Parathyroid adenoma (tissue), 2 donors: ENCODE measurements around the gene MSANTD2.

Source experiments
- H2AFZ ChIP-seq: fragments of 300-600 bp; sonication (generic); one replicate; pipeline ENCODE4 v1.7.0; 2017; ENCODE audit warnings: antibody characterized with exemption, mild to moderate bottlenecking
- H3K27ac ChIP-seq: fragments of 300-600 bp; sonication (generic); one replicate; pipeline ENCODE4 v1.7.0; 2017
- H3K27me3 ChIP-seq: fragments of 300-600 bp; sonication (generic); one replicate; pipeline ENCODE4 v1.7.0; 2017; ENCODE audit warnings: low read length; ENCODE audit not compliant: control insufficient read depth, insufficient read depth
- H3K36me3 ChIP-seq: fragments of 300-600 bp; sonication (generic); one replicate; pipeline ENCODE4 v1.7.0; 2017; ENCODE audit warnings: low read length; ENCODE audit not compliant: control insufficient read depth, insufficient read depth
- H3K4me1 ChIP-seq: fragments of 300-600 bp; sonication (generic); one replicate; pipeline ENCODE4 v1.7.0; 2017; ENCODE audit warnings: control low read depth
- H3K4me2 ChIP-seq: fragments of 300-600 bp; sonication (generic); one replicate; pipeline ENCODE4 v1.7.0; 2017; ENCODE audit warnings: low read length
- H3K4me3 ChIP-seq: fragments of 300-600 bp; sonication (generic); one replicate; pipeline ENCODE4 v1.7.0; 2017; ENCODE audit warnings: low read depth, low read length
- H3K79me2 ChIP-seq: fragments of 300-600 bp; sonication (generic); one replicate; pipeline ENCODE4 v1.7.0; 2017; ENCODE audit warnings: control low read depth
- H3K9ac ChIP-seq: fragments of 300-600 bp; sonication (generic); one replicate; pipeline ENCODE4 v1.7.0; 2017; ENCODE audit warnings: mild to moderate bottlenecking
- H3K9me3 ChIP-seq: fragments of 300-600 bp; sonication (generic); one replicate; pipeline ENCODE4 v1.7.0; 2017; ENCODE audit warnings: low read length; ENCODE audit not compliant: control insufficient read depth
- CTCF ChIP-seq: fragments of 300-600 bp; sonication (generic); IDR thresholded peaks from one replicate; pipeline ENCODE4 v1.7.0; 2017; ENCODE audit warnings: antibody characterized with exemption, mild to moderate bottlenecking
- donor health status: primary hyperparathyroidism.

MSANTD2 gene

DNA sequence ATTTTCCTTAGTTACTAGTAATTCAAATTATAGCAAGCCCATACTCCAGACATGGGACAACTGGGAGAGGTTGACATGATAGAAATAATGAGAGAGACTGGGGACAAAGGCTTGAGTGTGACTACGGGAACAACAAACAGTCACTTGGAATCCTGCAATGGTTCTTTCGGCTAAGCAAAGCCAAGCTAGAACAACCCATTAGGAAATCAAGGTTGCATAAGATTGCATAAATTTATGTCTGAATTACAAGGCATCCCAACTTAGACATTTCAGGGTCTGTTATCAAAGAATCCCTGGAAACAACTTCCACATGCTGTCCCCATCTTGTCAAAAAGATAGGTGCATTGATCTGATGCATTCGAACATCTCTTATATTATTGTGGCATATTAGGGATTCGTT is 70.6 kb downstream of the MSANTD2 start:
- Histone ChIP-seq H3K4me2 (no peak overlapping the region), H2AFZ (no peak overlapping the region), H3K4me1 (no peaks in the 10 kb centered on the region), H3K4me3 (no peak overlapping the region), H3K9me3 (no peaks in the 10 kb centered on the region), H3K9ac (no peak overlapping the region), H3K79me2 (no peaks in the 10 kb centered on the region), H3K36me3 (no peaks in the 10 kb centered on the region), H3K27me3 (no peaks in the 10 kb centered on the region), H3K27ac (no peak overlapping the region)
- no peak for TF ChIP-seq CTCF

- H3K36me3 ChIP-seq = no peaks in the 10 kb centered on the region
- H3K9me3 ChIP-seq = no peaks in the 10 kb centered on the region
- H2AFZ ChIP-seq = no peak overlapping the region
- no peak overlapping the region for H3K4me2 ChIP-seq
- H3K4me1 ChIP-seq = no peaks in the 10 kb centered on the region
- H3K79me2 ChIP-seq = no peaks in the 10 kb centered on the region
- H3K4me3 ChIP-seq = no peak overlapping the region
- H3K27ac ChIP-seq = no peak overlapping the region
- no peak for TF ChIP-seq CTCF
- H3K27me3 ChIP-seq = no peaks in the 10 kb centered on the region
- no peak overlapping the region for H3K9ac ChIP-seq
Observed at GRCh38 chr11:124728134-124728533, 72.1 kb downstream of the MSANTD2 start.

GRCh38 chr11:124727474-124727873 is 72.7 kb downstream of the MSANTD2 start:
- TF ChIP-seq CTCF = no peak
- Histone ChIP-seq H3K27ac (no peak overlapping the region), H3K9me3 (no peaks in the 10 kb centered on the region), H3K4me2 (no peak overlapping the region), H3K4me3 (no peak overlapping the region), H3K9ac (no peak overlapping the region), H2AFZ (no peak overlapping the region), H3K79me2 (no peaks in the 10 kb centered on the region), H3K36me3 (no peaks in the 10 kb centered on the region), H3K4me1 (no peaks in the 10 kb centered on the region), H3K27me3 (no peaks in the 10 kb centered on the region)

- no peak overlapping the region for H3K4me3 ChIP-seq
- H3K27ac ChIP-seq = no peak overlapping the region
- no peak overlapping the region for H2AFZ ChIP-seq
- no peaks in the 10 kb centered on the region for H3K4me1 ChIP-seq
- no peak overlapping the region for H3K4me2 ChIP-seq
- no peak for TF ChIP-seq CTCF
- H3K27me3 ChIP-seq = no peaks in the 10 kb centered on the region
- H3K9ac ChIP-seq = no peak overlapping the region
- H3K9me3 ChIP-seq = no peaks in the 10 kb centered on the region
- no peaks in the 10 kb centered on the region for H3K36me3 ChIP-seq
- H3K79me2 ChIP-seq = no peaks in the 10 kb centered on the region
Observed at GRCh38 chr11:124725719-124726105, 74.5 kb downstream of the MSANTD2 start.

DNA sequence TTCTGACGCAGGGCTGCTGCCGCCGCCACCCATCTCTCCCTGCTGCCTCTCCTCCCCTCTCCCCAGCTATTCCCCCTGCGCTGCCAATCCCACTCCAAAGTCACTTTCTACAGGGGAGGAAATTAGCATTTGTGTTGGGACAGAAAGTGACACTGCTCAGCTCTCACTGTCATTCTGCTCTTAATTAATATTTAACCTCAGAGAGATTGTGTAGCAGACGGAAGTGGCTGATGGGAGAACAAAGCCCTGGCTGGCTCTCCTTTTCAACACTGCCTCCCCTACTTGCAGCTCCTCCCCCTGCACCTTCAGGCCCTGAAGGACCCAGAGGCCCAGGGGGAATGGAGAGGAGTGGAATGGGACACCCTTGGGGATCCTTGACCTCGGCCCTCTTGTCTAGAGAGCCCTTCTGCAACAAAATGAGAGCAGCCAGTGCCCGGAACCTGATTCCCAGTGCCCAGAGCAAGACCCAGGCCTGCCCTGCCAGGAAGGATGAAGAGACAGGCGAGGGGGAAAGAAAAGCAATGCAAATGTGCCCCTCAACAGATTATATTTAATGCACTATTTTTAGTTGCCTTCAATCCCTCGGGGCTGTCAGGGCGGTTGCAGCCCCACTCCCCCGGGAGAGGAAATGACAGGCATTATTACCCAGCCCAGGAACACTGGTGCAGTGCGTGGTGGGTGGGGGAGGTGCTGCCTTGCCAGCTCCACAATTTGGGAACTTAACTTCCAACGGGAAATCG is 75.1 kb downstream of the MSANTD2 start:
- no peaks in the 10 kb centered on the region for H3K27me3 ChIP-seq

More for the DNA sequence above, 75.1 kb downstream of the MSANTD2 start:
- H3K4me2 ChIP-seq = no peak overlapping the region
- no peak overlapping the region for H3K27ac ChIP-seq
- H3K9me3 ChIP-seq = no peaks in the 10 kb centered on the region
- H3K79me2 ChIP-seq = no peaks in the 10 kb centered on the region
- H3K4me1 ChIP-seq = no peaks in the 10 kb centered on the region
- TF ChIP-seq CTCF = no peak
- no peak overlapping the region for H3K9ac ChIP-seq
- no peaks in the 10 kb centered on the region for H3K36me3 ChIP-seq
- H2AFZ ChIP-seq = no peak overlapping the region
- no peak overlapping the region for H3K4me3 ChIP-seq
